ENCODE data around the gene ARL15. TPM values are rescaled to one million over a fixed set of nuclear protein-coding genes. Genes with fewer than 3 reads are reported as not detected.

The ARL15 gene
- total and polyA plus RNA-seq, 2 of the 8 experiments (the other 6 are each of a cell fraction or from before 2014, with no cell fraction given), result 9.9 to 21.2 TPM

- no peak overlapping the region for H2BK20ac ChIP-seq (ENCODE audit: low read length)
- no peak overlapping the region for H2BK12ac ChIP-seq (ENCODE audit: low read depth, low read length)
- H3K23ac ChIP-seq (ENCODE audit: insufficient read length), result no peak overlapping the region
- no peak overlapping the region for H3K14ac ChIP-seq (ENCODE audit: insufficient read length)
- H2BK15ac ChIP-seq (ENCODE audit: low read length), result no peak overlapping the region
- H3K27ac ChIP-seq (ENCODE audit: low read depth, low read length), result no peak overlapping the region
- no peak for DNase-seq (ENCODE audit: low read depth in 1 of 2, low spot score in 2 of 2)
- ChIA-PET POLR2A (ENCODE audit: partially characterized antibody) (no interaction called here), CTCF (ENCODE audit: partially characterized antibody) (interaction anchor here (0.6 to 1.7 kb wide), 4 partner anchors 11 to 854 kb away, joined by 3 to 4 read pairs (median 4); no protein-coding TSS in a partner anchor)
- no peaks in the 10 kb centered on the region for H3K36me3 ChIP-seq (ENCODE audit: control insufficient read depth in 2 of 4, insufficient read depth in 4 of 4, low read length in 3 of 4)
- peaks cover 0 to 8% (median under 1%) of the 10 kb centered on the region in 4 experiments; a peak in 1 of 7 replicates for H3K4me1 ChIP-seq (replicated peaks in 1 of 4; ENCODE audit: control insufficient read depth in 3 of 4, insufficient read depth in 4 of 4, low read length in 3 of 4)
- H2AFZ ChIP-seq (ENCODE audit: low read length), result no peak overlapping the region
- H3K56ac ChIP-seq (replicated peaks; ENCODE audit: insufficient read length, low read depth, low read length), result no peak overlapping the region
- H3K23me2 ChIP-seq (ENCODE audit: low read depth, low read length), result no peaks in the 10 kb centered on the region
- no peak overlapping the region for H3K4me2 ChIP-seq (ENCODE audit: insufficient read depth in 1 of 2, low read depth in 2 of 2, low read length in 2 of 2)
- H3K27me3 ChIP-seq (replicated peaks in 1 of 4; ENCODE audit: control insufficient read depth in 3 of 4, extremely low read depth in 1 of 4, insufficient read depth in 3 of 4, low read length in 3 of 4), result no peaks in the 10 kb centered on the region
- H3K18ac ChIP-seq (ENCODE audit: extremely low read depth, low read length), result no peak overlapping the region
- H3K9me3 ChIP-seq (ENCODE audit: insufficient read depth in 2 of 2, low read depth in 1 of 2, low read length in 1 of 2), result no peaks in the 10 kb centered on the region
- FAIRE-seq, result no peak
- no peak overlapping the region for H4K8ac ChIP-seq (ENCODE audit: extremely low read depth, insufficient read depth, low read length)
- H3K79me1 ChIP-seq (ENCODE audit: low read depth, low read length), result no peaks in the 10 kb centered on the region
- H3K79me2 ChIP-seq (ENCODE audit: control insufficient read depth in 1 of 2, insufficient read depth in 2 of 2, low read length in 2 of 2), result no peaks in the 10 kb centered on the region
- no peak overlapping the region for H2AK5ac ChIP-seq (ENCODE audit: low read depth, low read length)
- 92% methylated on average over 4 of the region's 4 CpGs; no CpG with 5 or more reads in 1 of the 2 experiments for WGBS, 2 experiments (ENCODE audit: extremely low coverage in 1 of 2, insufficient coverage in 1 of 2, insufficient read length in 1 of 2, insufficient replicate concordance in 2 of 2, low coverage in 1 of 2, low lambda C conversion rate in 2 of 2, missing lambda C conversion rate in 1 of 2)
- no peak overlapping the region for H4K5ac ChIP-seq (ENCODE audit: insufficient read length, low read depth, low read length)
- no peak for TF ChIP-seq GABPA (IDR thresholded peaks at IDR 0.05; ENCODE audit: borderline replicate concordance, insufficient read depth, low read length)
- H3K4me3 ChIP-seq (ENCODE audit: extremely low read depth in 1 of 4, insufficient read depth in 2 of 4, low read depth in 3 of 4, low read length in 4 of 4), result no peak overlapping the region
- no peak overlapping the region for H3K9ac ChIP-seq (replicated peaks in 1 of 4; ENCODE audit: extremely low read depth in 1 of 4, low read depth in 3 of 4, low read length in 3 of 4)
- H3K4ac ChIP-seq (replicated peaks; ENCODE audit: insufficient read length, low read depth, low read length), result no peak overlapping the region
- no peak overlapping the region for H4K91ac ChIP-seq (replicated peaks; ENCODE audit: insufficient read length, low read length)
- H2BK120ac ChIP-seq (replicated peaks; ENCODE audit: low read depth, low read length), result no peak overlapping the region
- H4K20me1 ChIP-seq (replicated peaks in 1 of 2; ENCODE audit: control insufficient read depth in 1 of 2, insufficient read depth in 2 of 2, low read length in 2 of 2), result no peaks in the 10 kb centered on the region
- H2BK5ac ChIP-seq (ENCODE audit: low read depth, low read length), result no peak overlapping the region
Measured at GRCh38 chr5:53929152-53929551, 381.2 kb downstream of the ARL15 start.

All from H1 (cell line).